Uterus (tissue), 2 donors: ENCODE measurements around the gene ZNF865.

Experiments used
- POLR2A ChIP-seq, 2 donors: fragments of 450-650 bp; IDR thresholded peaks; one replicate each; pipeline ENCODE4 v1.6.1; 2016; ENCODE audit warnings: antibody characterized with exemption in 2 of 2, mild to moderate bottlenecking in 1 of 2, moderate library complexity in 1 of 2
- TF ChIP-seq, protein P1 (sequence below), 4 experiments: fragments of 200-600 bp in 2 of 4; fragments of 450-650 bp in 2 of 4; sonication (generic) in 2 of 4; IDR thresholded peaks; one replicate each; pipeline ENCODE4 v1.5.1; 2016 to 2019; ENCODE audit warnings: antibody characterized with exemption in 4 of 4, mild to moderate bottlenecking in 2 of 4, moderate library complexity in 1 of 4

DNA sequence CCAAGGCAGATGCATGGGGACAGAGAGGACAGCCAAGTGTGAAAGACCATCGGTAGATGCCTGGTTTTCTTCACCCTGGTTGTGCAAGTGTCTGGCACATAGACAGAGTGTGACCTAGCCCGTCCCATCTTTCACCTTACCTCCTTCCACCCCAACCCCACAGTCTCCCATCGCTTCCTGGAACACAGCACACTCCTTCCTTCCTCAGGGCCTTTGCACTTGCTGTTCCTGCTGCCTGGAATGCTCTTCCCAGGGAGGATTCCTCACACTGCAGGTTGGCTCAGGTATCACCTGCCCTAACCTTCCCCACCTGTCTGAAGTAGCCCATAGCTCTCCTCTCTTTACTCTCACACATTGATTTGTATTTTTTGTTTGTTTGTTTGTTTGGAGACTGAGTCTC lies 9.1 kb upstream of the ZNF865 start:
- TF ChIP-seq, protein P1, sequence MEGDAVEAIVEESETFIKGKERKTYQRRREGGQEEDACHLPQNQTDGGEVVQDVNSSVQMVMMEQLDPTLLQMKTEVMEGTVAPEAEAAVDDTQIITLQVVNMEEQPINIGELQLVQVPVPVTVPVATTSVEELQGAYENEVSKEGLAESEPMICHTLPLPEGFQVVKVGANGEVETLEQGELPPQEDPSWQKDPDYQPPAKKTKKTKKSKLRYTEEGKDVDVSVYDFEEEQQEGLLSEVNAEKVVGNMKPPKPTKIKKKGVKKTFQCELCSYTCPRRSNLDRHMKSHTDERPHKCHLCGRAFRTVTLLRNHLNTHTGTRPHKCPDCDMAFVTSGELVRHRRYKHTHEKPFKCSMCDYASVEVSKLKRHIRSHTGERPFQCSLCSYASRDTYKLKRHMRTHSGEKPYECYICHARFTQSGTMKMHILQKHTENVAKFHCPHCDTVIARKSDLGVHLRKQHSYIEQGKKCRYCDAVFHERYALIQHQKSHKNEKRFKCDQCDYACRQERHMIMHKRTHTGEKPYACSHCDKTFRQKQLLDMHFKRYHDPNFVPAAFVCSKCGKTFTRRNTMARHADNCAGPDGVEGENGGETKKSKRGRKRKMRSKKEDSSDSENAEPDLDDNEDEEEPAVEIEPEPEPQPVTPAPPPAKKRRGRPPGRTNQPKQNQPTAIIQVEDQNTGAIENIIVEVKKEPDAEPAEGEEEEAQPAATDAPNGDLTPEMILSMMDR (IDR thresholded peaks at IDR 0.05) = no peak
- no peak for TF ChIP-seq POLR2A (IDR thresholded peaks at IDR 0.05)
